Bronchial epithelial cell (primary cell): ENCODE data around the gene PRMT3. TPM values are rescaled to one million over a fixed set of nuclear protein-coding genes. Genes with fewer than 3 reads are reported as not detected.
A peak's percentile ranks its signal among the peaks of the same experiment; 100 is the strongest.
"Not testable (repeated sequence)": the region's sequence is repeated elsewhere in the genome, so short reads cannot be mapped to it uniquely, and the experiment has no call there.

Experiments used
- DNase-seq: peaks from one replicate; pipeline ENCODE4 v3.0.0-alpha.2; 2010; ENCODE audit warnings: low read depth
- FAIRE-seq: peaks from 2 replicates; lab custom pipeline; 2011; peaks lifted over from hg19 to GRCh38; lab: Jason Lieb, UNC
- H3K27me3 ChIP-seq: 2 replicates; pipeline ENCODE4 v1.5.1; 2011; ENCODE audit warnings: low read length; ENCODE audit not compliant: control insufficient read depth, insufficient read depth
- H3K36me3 ChIP-seq: 2 replicates; pipeline ENCODE4 v1.5.1; 2011; ENCODE audit warnings: low read length; ENCODE audit not compliant: control insufficient read depth, insufficient read depth
- H3K4me3 ChIP-seq: 2 replicates; pipeline ENCODE4 v1.5.1; 2011; ENCODE audit warnings: mild to moderate bottlenecking, low read depth, low read length, control low read depth
- total RNA-seq: library from RNA; depleted of rRNA; stranded (reverse); fragments of >200 nt; gene quantifications from 2 replicates; pipeline ENCODE4 v1.2.1, GENCODE V29; 2014
- TF ChIP-seq, protein P1 (sequence below): IDR thresholded peaks from 2 replicates; pipeline ENCODE4 v1.5.1; 2011; ENCODE audit warnings: mild to moderate bottlenecking, moderate library complexity, low read length, control low read depth, inconsistent platforms; ENCODE audit not compliant: insufficient read depth, severe bottlenecking

Gene PRMT3
- total RNA-seq, 1 donor from 2014 or later: 26.9 TPM

DNA sequence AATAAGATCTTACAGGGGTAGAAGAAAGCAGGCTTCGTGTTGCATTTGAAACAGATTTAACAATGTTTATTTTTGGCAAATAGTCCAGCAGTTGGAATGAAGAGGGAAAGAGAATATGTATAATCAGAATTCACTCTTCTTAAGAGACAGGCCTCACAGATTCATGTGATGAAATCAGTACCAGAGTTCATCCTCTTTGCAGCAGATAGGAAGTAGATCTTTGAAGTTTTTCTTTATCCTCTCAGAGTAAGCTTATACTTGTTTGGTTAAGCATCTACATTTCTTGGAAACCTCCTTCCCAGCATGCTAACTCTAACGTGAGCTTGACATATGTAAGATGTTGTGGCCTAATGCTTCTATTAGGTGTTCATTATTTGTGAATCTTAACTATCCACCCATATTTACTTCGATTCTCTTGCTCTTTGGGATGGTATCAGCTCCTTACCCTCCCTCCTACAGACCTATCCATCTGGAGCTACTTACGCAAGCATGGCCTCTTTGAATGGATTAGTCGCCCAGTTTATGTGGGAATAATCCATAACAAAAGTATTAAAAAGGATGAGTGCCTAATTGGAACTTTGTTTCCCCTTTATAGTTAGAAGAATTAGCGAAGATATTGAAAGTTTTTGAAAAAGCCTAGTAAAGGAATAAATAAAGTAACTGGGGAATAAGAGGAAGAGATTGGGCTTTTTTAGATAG, 80.1 kb downstream of the PRMT3 start:
- Histone ChIP-seq H3K27me3 (no peaks in the 10 kb centered on the region), H3K4me3 (no peak overlapping the region), H3K36me3 (peaks cover 1% of the 10 kb centered on the region)
- TF ChIP-seq, protein P1, sequence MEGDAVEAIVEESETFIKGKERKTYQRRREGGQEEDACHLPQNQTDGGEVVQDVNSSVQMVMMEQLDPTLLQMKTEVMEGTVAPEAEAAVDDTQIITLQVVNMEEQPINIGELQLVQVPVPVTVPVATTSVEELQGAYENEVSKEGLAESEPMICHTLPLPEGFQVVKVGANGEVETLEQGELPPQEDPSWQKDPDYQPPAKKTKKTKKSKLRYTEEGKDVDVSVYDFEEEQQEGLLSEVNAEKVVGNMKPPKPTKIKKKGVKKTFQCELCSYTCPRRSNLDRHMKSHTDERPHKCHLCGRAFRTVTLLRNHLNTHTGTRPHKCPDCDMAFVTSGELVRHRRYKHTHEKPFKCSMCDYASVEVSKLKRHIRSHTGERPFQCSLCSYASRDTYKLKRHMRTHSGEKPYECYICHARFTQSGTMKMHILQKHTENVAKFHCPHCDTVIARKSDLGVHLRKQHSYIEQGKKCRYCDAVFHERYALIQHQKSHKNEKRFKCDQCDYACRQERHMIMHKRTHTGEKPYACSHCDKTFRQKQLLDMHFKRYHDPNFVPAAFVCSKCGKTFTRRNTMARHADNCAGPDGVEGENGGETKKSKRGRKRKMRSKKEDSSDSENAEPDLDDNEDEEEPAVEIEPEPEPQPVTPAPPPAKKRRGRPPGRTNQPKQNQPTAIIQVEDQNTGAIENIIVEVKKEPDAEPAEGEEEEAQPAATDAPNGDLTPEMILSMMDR: no peak
- DNase-seq: no peak
- FAIRE-seq: no peak

DNA sequence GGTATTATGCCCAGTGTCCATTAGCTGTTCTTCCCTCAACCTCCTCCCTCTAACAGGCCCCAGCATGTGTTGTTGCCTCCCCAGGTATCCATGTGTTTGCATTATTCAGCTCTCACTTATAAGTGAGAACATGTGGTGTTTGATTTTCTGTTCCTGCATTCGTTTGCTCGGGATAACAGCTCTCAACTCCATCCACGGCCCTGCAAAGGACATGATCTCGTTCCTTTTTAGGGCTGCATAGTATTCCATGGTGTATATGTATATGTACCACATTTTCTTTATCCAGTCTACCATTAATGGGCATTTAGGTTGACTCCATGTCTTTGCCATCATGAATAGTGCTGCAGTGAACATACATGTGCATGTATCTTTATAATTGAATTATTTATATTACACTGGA, 82.8 kb downstream of the PRMT3 start:
- DNase-seq (peak; percentile 4), FAIRE-seq (no peak)
- TF ChIP-seq, protein P1: no peak
- Histone ChIP-seq H3K4me3 (no peak overlapping the region), H3K27me3 (no peaks in the 10 kb centered on the region), H3K36me3 (peaks cover 1% of the 10 kb centered on the region)

GRCh38 chr11:20471929-20472328, 84.4 kb downstream of the PRMT3 start:
- not testable (repeated sequence) for H3K4me3 ChIP-seq, H3K36me3 ChIP-seq, DNase-seq, FAIRE-seq, H3K27me3 ChIP-seq

GRCh38 chr11:20474176-20474881, 86.8 kb downstream of the PRMT3 start:
- TF ChIP-seq, protein P1: no peak
- H3K36me3 ChIP-seq: no peaks in the 10 kb centered on the region
- no peak overlapping the region for H3K4me3 ChIP-seq
- DNase-seq (peak; percentile 33), FAIRE-seq (no peak)
- no peaks in the 10 kb centered on the region for H3K27me3 ChIP-seq

- FAIRE-seq (no peak), DNase-seq (peak; percentile 72)
Measured at GRCh38 chr11:20474882-20475517, 87.5 kb downstream of the PRMT3 start.

More at GRCh38 chr11:20474882-20475517, 87.5 kb downstream of the PRMT3 start:
- no peaks in the 10 kb centered on the region for H3K36me3 ChIP-seq
- TF ChIP-seq, protein P1: no peak
- no peak overlapping the region for H3K4me3 ChIP-seq
- no peaks in the 10 kb centered on the region for H3K27me3 ChIP-seq
